ENCODE results near the gene SORCS2. TPM values are rescaled to one million over a fixed set of nuclear protein-coding genes. Genes with fewer than 3 reads are reported as not detected.

Gene SORCS2
- total and polyA plus RNA-seq, 2 of the 4 experiments (the other 2 are of a cell fraction): 0.36 to 0.62 TPM

- no peak overlapping the region for H3K14ac ChIP-seq (replicated peaks; ENCODE audit: low read depth, low read length)
- dilution Hi-C loops (cut with HindIII; ENCODE audit: low sequenced_read_pairs, unreplicated experiment) (no loop called here), intact Hi-C loops (cut with micrococcal nuclease) (no loop called here), in situ Hi-C loops (cut with MboI; ENCODE audit: low sequenced_read_pairs) (loop anchor here (10.0 kb wide), 1 partner anchor 529 kb away; the partner anchor contains the start of gene SORCS2)
- no peak overlapping the region for H2BK20ac ChIP-seq (ENCODE audit: low read depth, low read length)
- H3K36me3 ChIP-seq (ENCODE audit: control insufficient read depth, insufficient read depth, low read length): no peaks in the 10 kb centered on the region
- POLR2A ChIA-PET (ENCODE audit: unreplicated experiment): no interaction called here
- 98% methylated on average over 7 of the region's 16 CpGs; no CpG with 5 or more reads in 1 of the 2 experiments for WGBS, 2 experiments (ENCODE audit: extremely low coverage in 2 of 2, insufficient read length in 1 of 2)
- no peak overlapping the region for H2BK5ac ChIP-seq (ENCODE audit: low read depth, low read length, poor library complexity, severe bottlenecking)
- H3K4me3 ChIP-seq (ENCODE audit: insufficient read depth, low read depth, low read length): no peak overlapping the region
- peaks cover 19% of the 10 kb centered on the region for H3K27me3 ChIP-seq (ENCODE audit: control insufficient read depth, insufficient read depth, low read length)
- H3K23ac ChIP-seq (ENCODE audit: low read depth, low read length): no peak overlapping the region
- H3K4ac ChIP-seq (ENCODE audit: low read depth, low read length): no peak overlapping the region
- no peaks in the 10 kb centered on the region for H3K79me1 ChIP-seq (ENCODE audit: low read depth in 1 of 2, low read length in 2 of 2)
- BruUV-seq (replicated peaks): no TSS peak
- CTCF ChIA-PET: no interaction called here
- no peaks in the 10 kb centered on the region for H4K20me1 ChIP-seq (ENCODE audit: insufficient read depth, low read length)
- H3K4me2 ChIP-seq (ENCODE audit: low read depth, low read length): no peak overlapping the region
- H3K9me3 ChIP-seq (ENCODE audit: control insufficient read depth, insufficient read depth, low read length): no peaks in the 10 kb centered on the region
- H4K5ac ChIP-seq (ENCODE audit: low read depth, low read length): no peak overlapping the region
- H2AK5ac ChIP-seq (ENCODE audit: low read depth, low read length): no peak overlapping the region
- no peak overlapping the region for H3K18ac ChIP-seq (ENCODE audit: low read depth, low read length)
- H2BK120ac ChIP-seq (ENCODE audit: low read depth, low read length): no peak overlapping the region
- ATAC-seq (ENCODE audit: low read depth) (no peak), DNase-seq (no peak)
- no peak overlapping the region for H2BK15ac ChIP-seq (ENCODE audit: low read depth, low read length)
- no peak for TF ChIP-seq NFE2L2 (IDR thresholded peaks at IDR 0.05; ENCODE audit: low read depth, low read length)
- no peak for TF ChIP-seq BHLHE40 (IDR thresholded peaks at IDR 0.05; ENCODE audit: low read depth, low read length)
- TF ChIP-seq MAZ (IDR thresholded peaks at IDR 0.05; ENCODE audit: borderline replicate concordance, low read depth, low read length): no peak
- no peak for TF ChIP-seq CHD1 (IDR thresholded peaks at IDR 0.05; ENCODE audit: low read depth, low read length)
- no peak for TF ChIP-seq MAFK (IDR thresholded peaks at IDR 0.05; ENCODE audit: low read depth, low read length)
- no peak for TF ChIP-seq RFX5 (IDR thresholded peaks at IDR 0.05; ENCODE audit: low read depth, low read length)
- no peak for TF ChIP-seq USF2 (IDR thresholded peaks at IDR 0.05; ENCODE audit: low read depth, low read length)
- TF ChIP-seq MXI1 (IDR thresholded peaks at IDR 0.05; ENCODE audit: borderline replicate concordance, low read depth, low read length): no peak
- no peak for TF ChIP-seq RAD21 (IDR thresholded peaks at IDR 0.05; ENCODE audit: low read length)
- no peak for TF ChIP-seq CEBPB (IDR thresholded peaks at IDR 0.05; ENCODE audit: low read depth, low read length)
- no peak for TF ChIP-seq RCOR1 (IDR thresholded peaks at IDR 0.05; ENCODE audit: insufficient replicate concordance, low read length)
- no peak overlapping the region for H3K9ac ChIP-seq (ENCODE audit: low read depth, low read length)
- no peak overlapping the region for H2AK9ac ChIP-seq (replicated peaks; ENCODE audit: low read depth, low read length, poor library complexity)
- no peak overlapping the region for H4K8ac ChIP-seq (ENCODE audit: low read depth in 2 of 2, low read length in 2 of 2)
- no peaks in the 10 kb centered on the region for H3K9me1 ChIP-seq (ENCODE audit: insufficient read depth, low read length)
- no peak overlapping the region for H4K91ac ChIP-seq (ENCODE audit: insufficient read depth, low read depth, low read length)
- H3K27ac ChIP-seq (ENCODE audit: insufficient read depth, low read length): no peak overlapping the region
- no peak overlapping the region for H2AFZ ChIP-seq (replicated peaks; ENCODE audit: low read length, poor library complexity)
- no peak overlapping the region for H3K56ac ChIP-seq (ENCODE audit: extremely low read depth, insufficient read depth, low read length)
- no peaks in the 10 kb centered on the region for H3K4me1 ChIP-seq (ENCODE audit: control insufficient read depth, insufficient read depth, low read length)
These were observed 531.3 kb downstream of the SORCS2 start for GRCh38 chr4:7723625-7724024.
